Liver (tissue), 9 donors: ENCODE data around the gene GABRG2. TPM values are rescaled to one million over a fixed set of nuclear protein-coding genes. Genes with fewer than 3 reads are reported as not detected.

ENCODE experiments used
- DNase-seq: peaks from one replicate; pipeline ENCODE4 v3.0.0-alpha.2; 2017; ENCODE audit warnings: low spot score
- H3K27ac ChIP-seq, 2 donors: one replicate each; pipeline ENCODE4 v1.7.0; 2013; ENCODE audit warnings: inconsistent platforms in 2 of 2, low read length in 2 of 2, control low read depth in 1 of 2, low read depth in 1 of 2, mild to moderate bottlenecking in 1 of 2
- H3K27me3 ChIP-seq, 4 donors: one replicate each; pipeline versions ENCODE4 v1.6.1 to v1.7.0; 2013; ENCODE audit warnings: low read length in 3 of 4, inconsistent platforms in 1 of 4, mild to moderate bottlenecking in 1 of 4, moderate library complexity in 1 of 4; ENCODE audit not compliant: control insufficient read depth in 4 of 4, insufficient read depth in 4 of 4
- H3K36me3 ChIP-seq, 4 donors: one replicate each; pipeline versions ENCODE4 v1.6.1 to v1.7.0; 2013; ENCODE audit warnings: low read length in 3 of 4, mild to moderate bottlenecking in 3 of 4, low read depth in 1 of 4, moderate library complexity in 1 of 4; ENCODE audit not compliant: control insufficient read depth in 4 of 4, insufficient read depth in 3 of 4
- H3K4me1 ChIP-seq, 4 donors: one replicate each; pipeline versions ENCODE4 v1.6.1 to v1.7.0; 2013; ENCODE audit warnings: low read length in 3 of 4, mild to moderate bottlenecking in 3 of 4, moderate library complexity in 1 of 4; ENCODE audit not compliant: control insufficient read depth in 4 of 4, insufficient read depth in 4 of 4
- H3K4me3 ChIP-seq, 3 donors: one replicate each; pipeline versions ENCODE4 v1.6.1 to v1.7.0; 2013; ENCODE audit warnings: low read length in 3 of 3, control low read depth in 1 of 3, low read depth in 1 of 3, mild to moderate bottlenecking in 1 of 3
- H3K9ac ChIP-seq, 2 donors: one replicate each; pipeline ENCODE4 v1.7.0; 2013; ENCODE audit warnings: low read length in 2 of 2, mild to moderate bottlenecking in 2 of 2, moderate library complexity in 2 of 2, control low read depth in 1 of 2, low read depth in 1 of 2
- H3K9me3 ChIP-seq, 4 donors: one replicate each; pipeline versions ENCODE4 v1.6.1 to v1.7.0; 2013; ENCODE audit warnings: low read length in 3 of 4; ENCODE audit not compliant: control insufficient read depth in 4 of 4
- ATF3 ChIP-seq: IDR thresholded peaks from 2 replicates; pipeline ENCODE4 v1.6.1; 2016; ENCODE audit warnings: antibody characterized with exemption
- CTCF ChIP-seq: fragments of 150-350 bp; IDR thresholded peaks from 2 replicates; pipeline ENCODE4 v1.5.1; 2017; ENCODE audit warnings: improper control_type of control experiment, low read depth, low read length; ENCODE audit not compliant: missing input control
- EGR1 ChIP-seq, 2 donors: IDR thresholded peaks; 2 replicates each; pipeline ENCODE4 v1.6.1; 2016 to 2018; ENCODE audit warnings: antibody characterized with exemption in 2 of 2, low read depth in 2 of 2
- FOXA1 ChIP-seq: IDR thresholded peaks from 2 replicates; pipeline ENCODE4 v1.6.1; 2016; ENCODE audit warnings: antibody characterized with exemption
- FOXA2 ChIP-seq: IDR thresholded peaks from 2 replicates; pipeline ENCODE4 v1.6.1; 2016; ENCODE audit warnings: antibody characterized with exemption
- HNF4A ChIP-seq, 2 donors: conservative IDR thresholded peaks; 2 replicates each; pipeline ENCODE4 v1.6.1; 2016; ENCODE audit warnings: antibody characterized with exemption in 2 of 2, mild to moderate bottlenecking in 2 of 2
- HNF4G ChIP-seq: IDR thresholded peaks from 2 replicates; pipeline ENCODE4 v1.6.1; 2016; ENCODE audit warnings: antibody characterized with exemption
- JUND ChIP-seq, 2 donors: IDR thresholded peaks; 2 replicates each; pipeline ENCODE4 v1.6.1; 2016; ENCODE audit warnings: antibody characterized with exemption in 2 of 2
- MAX ChIP-seq: IDR thresholded peaks from 2 replicates; pipeline ENCODE4 v1.6.1; 2016; ENCODE audit warnings: antibody characterized with exemption
- NR2F2 ChIP-seq: IDR thresholded peaks from 2 replicates; pipeline ENCODE4 v1.6.1; 2016; ENCODE audit warnings: antibody characterized with exemption
- RAD21 ChIP-seq, 2 donors: IDR thresholded peaks; 2 replicates each; pipeline ENCODE4 v1.6.1; 2016; ENCODE audit warnings: antibody characterized with exemption in 2 of 2, mild to moderate bottlenecking in 2 of 2
- RXRA ChIP-seq, 2 donors: IDR thresholded peaks; 2 replicates each; pipeline ENCODE4 v1.6.1; 2017 to 2018; ENCODE audit warnings: antibody characterized with exemption in 2 of 2, mild to moderate bottlenecking in 1 of 2
- YY1 ChIP-seq: IDR thresholded peaks from 2 replicates; pipeline ENCODE4 v1.6.1; 2016; ENCODE audit warnings: antibody characterized with exemption, mild to moderate bottlenecking
- ZBTB33 ChIP-seq: IDR thresholded peaks from 2 replicates; pipeline ENCODE4 v1.6.1; 2016; ENCODE audit warnings: antibody characterized with exemption
- WGBS: extraction: QIAGEN DNeasy Blood & Tissue Kit; methylation state at CpG from one replicate; pipeline ENCODE4 v1.1.7; 2013; 5-methylcytosine and 5-hydroxymethylcytosine counted together
- polyA plus RNA-seq, 2 donors: library from polyadenylated mRNA; stranded (reverse) in 1 of 2; unstranded in 1 of 2; fragments of 200-250 nt in 1 of 2; fragments of >200 nt in 1 of 2; fragmentation: Nextera tagmentation in 1 of 2; extraction: Ambion mirVana in 1 of 2; gene quantifications; one replicate each; pipeline versions ENCODE4 v1.2.1 to v1.2.3, GENCODE V29; 2013 to 2015
- total RNA-seq, 2 donors: library from RNA; depleted of rRNA; stranded (reverse); fragments of >200 nt; gene quantifications; one replicate each; pipeline ENCODE4 v1.2.3, GENCODE V29; 2014
- TF ChIP-seq, protein P1 (sequence below): IDR thresholded peaks from 2 replicates; pipeline ENCODE4 v1.6.1; 2016; ENCODE audit warnings: antibody characterized with exemption, mild to moderate bottlenecking
- donor health status: healthy.
- donor health status: healthy.
- donor health status: healthy.
- donor health status: healthy.
- donor health status: healthy.

GABRG2 gene
- total and polyA plus RNA-seq, 4 donors: under 0.01 TPM; not detected in 3

- TF ChIP-seq FOXA2 (no peak), EGR1 (IDR thresholded peaks at IDR 0.05; ENCODE audit: low read depth in 2 of 2) (no peak), HNF4G (no peak), RXRA (IDR thresholded peaks at IDR 0.05) (no peak), RAD21 (IDR thresholded peaks at IDR 0.05) (no peak), ATF3 (no peak)
- no peak for DNase-seq
- no peak overlapping the region for H3K9ac ChIP-seq
- no peak overlapping the region for H3K4me3 ChIP-seq
- WGBS: 55% methylated on average over 4 of the region's 4 CpGs
- no peaks in the 10 kb centered on the region for H3K9me3 ChIP-seq
- no peaks in the 10 kb centered on the region for H3K27me3 ChIP-seq
- H3K4me1 ChIP-seq: no peaks in the 10 kb centered on the region
- no peak overlapping the region for H3K27ac ChIP-seq
- no peaks in the 10 kb centered on the region for H3K36me3 ChIP-seq
Measured at GRCh38 chr5:162026803-162027202, 40.8 kb upstream of the GABRG2 start.

DNA sequence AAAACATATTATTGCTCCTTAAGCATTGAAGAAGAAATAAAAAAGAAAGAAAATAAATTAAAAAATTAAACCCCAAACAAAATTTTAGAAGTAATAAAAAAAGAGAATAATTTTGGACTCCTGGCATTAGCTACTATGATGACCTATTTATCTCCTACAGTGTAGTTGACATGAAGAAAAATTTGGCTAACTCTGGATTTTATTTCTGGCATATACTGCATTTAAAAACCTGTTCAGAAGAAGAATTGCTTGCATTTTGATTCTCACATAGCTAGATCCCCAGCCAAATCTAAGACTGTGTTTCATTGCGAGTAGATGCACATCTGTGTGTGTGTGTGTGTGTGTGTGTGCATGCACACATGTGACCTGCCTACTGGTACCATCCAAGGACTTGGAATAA, 30.1 kb upstream of the GABRG2 start:
- Histone ChIP-seq H3K4me1 (no peaks in the 10 kb centered on the region), H3K27ac (no peak overlapping the region), H3K9ac (no peak overlapping the region), H3K4me3 (no peak overlapping the region), H3K27me3 (no peaks in the 10 kb centered on the region), H3K36me3 (no peaks in the 10 kb centered on the region), H3K9me3 (no peaks in the 10 kb centered on the region)
- 67% methylated on average over 1 of the region's 1 CpG for WGBS
- TF ChIP-seq ZBTB33 (no peak), NR2F2 (no peak), JUND (IDR thresholded peaks at IDR 0.05) (no peak), YY1 (no peak), ATF3 (no peak), EGR1 (IDR thresholded peaks at IDR 0.05; ENCODE audit: low read depth in 2 of 2) (no peak), FOXA2 (no peak), CTCF (no peak), MAX (no peak), HNF4A (conservative IDR thresholded peaks at IDR 0.05) (no peak), FOXA1 (no peak)
- TF ChIP-seq, protein P1, sequence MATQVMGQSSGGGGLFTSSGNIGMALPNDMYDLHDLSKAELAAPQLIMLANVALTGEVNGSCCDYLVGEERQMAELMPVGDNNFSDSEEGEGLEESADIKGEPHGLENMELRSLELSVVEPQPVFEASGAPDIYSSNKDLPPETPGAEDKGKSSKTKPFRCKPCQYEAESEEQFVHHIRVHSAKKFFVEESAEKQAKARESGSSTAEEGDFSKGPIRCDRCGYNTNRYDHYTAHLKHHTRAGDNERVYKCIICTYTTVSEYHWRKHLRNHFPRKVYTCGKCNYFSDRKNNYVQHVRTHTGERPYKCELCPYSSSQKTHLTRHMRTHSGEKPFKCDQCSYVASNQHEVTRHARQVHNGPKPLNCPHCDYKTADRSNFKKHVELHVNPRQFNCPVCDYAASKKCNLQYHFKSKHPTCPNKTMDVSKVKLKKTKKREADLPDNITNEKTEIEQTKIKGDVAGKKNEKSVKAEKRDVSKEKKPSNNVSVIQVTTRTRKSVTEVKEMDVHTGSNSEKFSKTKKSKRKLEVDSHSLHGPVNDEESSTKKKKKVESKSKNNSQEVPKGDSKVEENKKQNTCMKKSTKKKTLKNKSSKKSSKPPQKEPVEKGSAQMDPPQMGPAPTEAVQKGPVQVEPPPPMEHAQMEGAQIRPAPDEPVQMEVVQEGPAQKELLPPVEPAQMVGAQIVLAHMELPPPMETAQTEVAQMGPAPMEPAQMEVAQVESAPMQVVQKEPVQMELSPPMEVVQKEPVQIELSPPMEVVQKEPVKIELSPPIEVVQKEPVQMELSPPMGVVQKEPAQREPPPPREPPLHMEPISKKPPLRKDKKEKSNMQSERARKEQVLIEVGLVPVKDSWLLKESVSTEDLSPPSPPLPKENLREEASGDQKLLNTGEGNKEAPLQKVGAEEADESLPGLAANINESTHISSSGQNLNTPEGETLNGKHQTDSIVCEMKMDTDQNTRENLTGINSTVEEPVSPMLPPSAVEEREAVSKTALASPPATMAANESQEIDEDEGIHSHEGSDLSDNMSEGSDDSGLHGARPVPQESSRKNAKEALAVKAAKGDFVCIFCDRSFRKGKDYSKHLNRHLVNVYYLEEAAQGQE: no peak
- no peak for DNase-seq
